Activated CD4-positive, alpha-beta T cell treated with anti-CD3 and anti-CD28 coated beads for 1 hour (primary cell): ENCODE results near the gene TMEM86A.
A peak's percentile ranks its signal among the peaks of the same experiment; 100 is the strongest.

Source experiments
- DNase-seq: peaks from one replicate; pipeline ENCODE4 v3.0.0-alpha.2; 2020

The TMEM86A gene

GRCh38 chr11:18727479-18728236 is 29.1 kb downstream of the TMEM86A start:
- no peak for DNase-seq

GRCh38 chr11:18728658-18729057 is 30.1 kb downstream of the TMEM86A start:
- no peak for DNase-seq

- DNase-seq: no peak
These were observed 30.8 kb downstream of the TMEM86A start for GRCh38 chr11:18729426-18729825.

GRCh38 chr11:18730020-18730419 is 31.4 kb downstream of the TMEM86A start:
- no peak for DNase-seq

GRCh38 chr11:18731441-18731840 is 32.9 kb downstream of the TMEM86A start:
- no peak for DNase-seq

GRCh38 chr11:18731949-18732821 is 33.6 kb downstream of the TMEM86A start:
- peak; percentile 52 for DNase-seq

- DNase-seq: no peak
These were observed 34.6 kb downstream of the TMEM86A start for GRCh38 chr11:18733202-18733601.

- DNase-seq: no peak
These were observed 38.1 kb downstream of the TMEM86A start for GRCh38 chr11:18736590-18737148.

GRCh38 chr11:18737642-18738041 is 39.1 kb downstream of the TMEM86A start:
- no peak for DNase-seq

GRCh38 chr11:18739685-18740084 is 41.1 kb downstream of the TMEM86A start:
- DNase-seq: no peak

GRCh38 chr11:18741783-18742182 is 43.2 kb downstream of the TMEM86A start:
- no peak for DNase-seq

GRCh38 chr11:18743365-18743764 is 44.8 kb downstream of the TMEM86A start:
- DNase-seq: no peak

GRCh38 chr11:18743900-18744514 is 45.4 kb downstream of the TMEM86A start:
- no peak for DNase-seq

- DNase-seq: no peak
These were observed 46.7 kb downstream of the TMEM86A start for GRCh38 chr11:18745251-18745650.

GRCh38 chr11:18748766-18749365 is 50.3 kb downstream of the TMEM86A start:
- DNase-seq: no peak

GRCh38 chr11:18749681-18750319 is 51.2 kb downstream of the TMEM86A start:
- no peak for DNase-seq

- DNase-seq: no peak
These were observed 52.4 kb downstream of the TMEM86A start for GRCh38 chr11:18750944-18751343.

GRCh38 chr11:18752502-18752901 is 53.9 kb downstream of the TMEM86A start:
- no peak for DNase-seq

- DNase-seq: no peak
These were observed 55.7 kb downstream of the TMEM86A start for GRCh38 chr11:18754308-18754707.
